ENCODE measurements around the gene RSF1. TPM values are rescaled to one million over a fixed set of nuclear protein-coding genes. Genes with fewer than 3 reads are reported as not detected.
A peak's percentile ranks its signal among the peaks of the same experiment; 100 is the strongest.

The RSF1 gene
- total RNA-seq, 1 donor from 2014 or later: 74.2 TPM

- Mint-ChIP-seq H3K36me3 (ENCODE audit: unreplicated experiment) (peaks cover 26% of the 10 kb centered on the region), H3K9me3 (ENCODE audit: unreplicated experiment) (no peaks in the 10 kb centered on the region), H3K27me3 (ENCODE audit: unreplicated experiment) (no peaks in the 10 kb centered on the region), H3K4me1 (ENCODE audit: unreplicated experiment) (peaks cover 3% of the 10 kb centered on the region), H3K4me3 (ENCODE audit: unreplicated experiment) (no peak overlapping the region), H3K27ac (ENCODE audit: unreplicated experiment) (no peak overlapping the region)
- TF ChIP-seq, protein P1, sequence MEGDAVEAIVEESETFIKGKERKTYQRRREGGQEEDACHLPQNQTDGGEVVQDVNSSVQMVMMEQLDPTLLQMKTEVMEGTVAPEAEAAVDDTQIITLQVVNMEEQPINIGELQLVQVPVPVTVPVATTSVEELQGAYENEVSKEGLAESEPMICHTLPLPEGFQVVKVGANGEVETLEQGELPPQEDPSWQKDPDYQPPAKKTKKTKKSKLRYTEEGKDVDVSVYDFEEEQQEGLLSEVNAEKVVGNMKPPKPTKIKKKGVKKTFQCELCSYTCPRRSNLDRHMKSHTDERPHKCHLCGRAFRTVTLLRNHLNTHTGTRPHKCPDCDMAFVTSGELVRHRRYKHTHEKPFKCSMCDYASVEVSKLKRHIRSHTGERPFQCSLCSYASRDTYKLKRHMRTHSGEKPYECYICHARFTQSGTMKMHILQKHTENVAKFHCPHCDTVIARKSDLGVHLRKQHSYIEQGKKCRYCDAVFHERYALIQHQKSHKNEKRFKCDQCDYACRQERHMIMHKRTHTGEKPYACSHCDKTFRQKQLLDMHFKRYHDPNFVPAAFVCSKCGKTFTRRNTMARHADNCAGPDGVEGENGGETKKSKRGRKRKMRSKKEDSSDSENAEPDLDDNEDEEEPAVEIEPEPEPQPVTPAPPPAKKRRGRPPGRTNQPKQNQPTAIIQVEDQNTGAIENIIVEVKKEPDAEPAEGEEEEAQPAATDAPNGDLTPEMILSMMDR (IDR thresholded peaks at IDR 0.05): no peak
- DNase-seq (ENCODE audit: extremely low spot score, unreplicated experiment): no peak
These were observed 95.9 kb downstream of the RSF1 start for GRCh38 chr11:77724636-77725035.

GRCh38 chr11:77723024-77723423 lies 97.5 kb downstream of the RSF1 start:
- TF ChIP-seq, protein P1 (IDR thresholded peaks at IDR 0.05): no peak
- Mint-ChIP-seq H3K4me1 (ENCODE audit: unreplicated experiment) (peaks cover 3% of the 10 kb centered on the region), H3K27ac (ENCODE audit: unreplicated experiment) (no peak overlapping the region), H3K9me3 (ENCODE audit: unreplicated experiment) (no peaks in the 10 kb centered on the region), H3K36me3 (ENCODE audit: unreplicated experiment) (peaks cover 27% of the 10 kb centered on the region), H3K27me3 (ENCODE audit: unreplicated experiment) (no peaks in the 10 kb centered on the region), H3K4me3 (ENCODE audit: unreplicated experiment) (no peak overlapping the region)
- DNase-seq (ENCODE audit: extremely low spot score, unreplicated experiment): no peak

GRCh38 chr11:77710358-77710757 lies 110.2 kb downstream of the RSF1 start:
- H3K36me3 Mint-ChIP-seq (ENCODE audit: unreplicated experiment): peaks cover 7% of the 10 kb centered on the region
- TF ChIP-seq, protein P1 (IDR thresholded peaks at IDR 0.05): no peak
- peak overlapping the region; percentile 6 for H3K27ac Mint-ChIP-seq (ENCODE audit: unreplicated experiment)
- H3K9me3 Mint-ChIP-seq (ENCODE audit: unreplicated experiment): no peaks in the 10 kb centered on the region
- H3K4me1 Mint-ChIP-seq (ENCODE audit: unreplicated experiment): peaks cover 18% of the 10 kb centered on the region
- no peaks in the 10 kb centered on the region for H3K27me3 Mint-ChIP-seq (ENCODE audit: unreplicated experiment)
- H3K4me3 Mint-ChIP-seq (ENCODE audit: unreplicated experiment): no peak overlapping the region
- no peak for DNase-seq (ENCODE audit: extremely low spot score, unreplicated experiment)

- H3K4me3 Mint-ChIP-seq (ENCODE audit: unreplicated experiment): no peak overlapping the region
- H3K9me3 Mint-ChIP-seq (ENCODE audit: unreplicated experiment): no peaks in the 10 kb centered on the region
- H3K4me1 Mint-ChIP-seq (ENCODE audit: unreplicated experiment): peaks cover 13% of the 10 kb centered on the region
- TF ChIP-seq, protein P1 (IDR thresholded peaks at IDR 0.05): no peak
- H3K27ac Mint-ChIP-seq (ENCODE audit: unreplicated experiment): no peak overlapping the region
- no peak for DNase-seq (ENCODE audit: extremely low spot score, unreplicated experiment)
- no peaks in the 10 kb centered on the region for H3K27me3 Mint-ChIP-seq (ENCODE audit: unreplicated experiment)
- peaks cover 24% of the 10 kb centered on the region for H3K36me3 Mint-ChIP-seq (ENCODE audit: unreplicated experiment)
These were observed 114.5 kb downstream of the RSF1 start for GRCh38 chr11:77705876-77706579.

- no peak overlapping the region for H3K4me3 Mint-ChIP-seq (ENCODE audit: unreplicated experiment)
- H3K9me3 Mint-ChIP-seq (ENCODE audit: unreplicated experiment): no peaks in the 10 kb centered on the region
- no peak overlapping the region for H3K27ac Mint-ChIP-seq (ENCODE audit: unreplicated experiment)
These were observed 115.2 kb downstream of the RSF1 start for GRCh38 chr11:77705195-77705875.

More at GRCh38 chr11:77705195-77705875, 115.2 kb downstream of the RSF1 start:
- TF ChIP-seq, protein P1 (IDR thresholded peaks at IDR 0.05): no peak
- Mint-ChIP-seq H3K4me1 (ENCODE audit: unreplicated experiment) (peaks cover 6% of the 10 kb centered on the region), H3K27me3 (ENCODE audit: unreplicated experiment) (no peaks in the 10 kb centered on the region), H3K36me3 (ENCODE audit: unreplicated experiment) (peaks cover 28% of the 10 kb centered on the region)
- no peak for DNase-seq (ENCODE audit: extremely low spot score, unreplicated experiment)
